CD4-positive, alpha-beta memory T cell (primary cell): ENCODE data around the gene PLAC1. TPM values are rescaled to one million over a fixed set of nuclear protein-coding genes. Genes with fewer than 3 reads are reported as not detected.

Experiments
- CTCF ChIA-PET: fragments of 350-600 bp; sonication (Branson Sonifier 250); formaldehyde crosslinking; loops from one replicate; lab custom pipeline; 2021; ENCODE audit warnings: inconsistent platforms; ENCODE audit not compliant: partially characterized antibody; lab: Charles Lee
- POLR2A ChIA-PET: fragments of 350-600 bp; sonication (Branson Sonifier 250); formaldehyde crosslinking; loops from one replicate; lab custom pipeline; 2021; ENCODE audit not compliant: partially characterized antibody; lab: Charles Lee
- DNase-seq, 5 donors: peaks; one replicate each; pipeline versions ENCODE4 v3.0.0 to v3.0.0-alpha.2; 2020 to 2022; ENCODE audit warnings: mixed read lengths in 1 of 5
- H3K27ac ChIP-seq: one replicate; pipeline ENCODE4 v1.7.0; 2013; ENCODE audit warnings: low read depth, low read length
- H3K27me3 ChIP-seq: 2 replicates; pipeline ENCODE4 v1.7.0; 2013; ENCODE audit warnings: mild to moderate bottlenecking, low read length, moderate library complexity; ENCODE audit not compliant: insufficient read depth
- H3K36me3 ChIP-seq: 2 replicates; pipeline ENCODE4 v1.7.0; 2013; ENCODE audit warnings: mild to moderate bottlenecking, low read length, moderate library complexity; ENCODE audit not compliant: insufficient read depth
- H3K4me1 ChIP-seq: 2 replicates; pipeline ENCODE4 v1.7.0; 2013; ENCODE audit warnings: mild to moderate bottlenecking, low read length, moderate library complexity; ENCODE audit not compliant: insufficient read depth
- H3K4me3 ChIP-seq, 2 donors: one replicate each; pipeline ENCODE4 v1.7.0; 2013; ENCODE audit warnings: low read length in 2 of 2, mild to moderate bottlenecking in 1 of 2
- H3K9me3 ChIP-seq, 2 donors: one replicate each; pipeline ENCODE4 v1.7.0; 2013; ENCODE audit warnings: low read length in 2 of 2, control low read depth in 1 of 2; ENCODE audit not compliant: control insufficient read depth in 1 of 2
- H3K27ac Mint-ChIP-seq, 7 donors: one replicate each; pipeline ENCODE4 v1.8.0; 2020 to 2021; ENCODE audit warnings: mixed read lengths in 7 of 7, mild to moderate bottlenecking in 6 of 7, inconsistent platforms in 3 of 7, moderate library complexity in 3 of 7
- H3K27me3 Mint-ChIP-seq, 2 donors: one replicate each; pipeline ENCODE4 v1.8.0; 2020 to 2021; ENCODE audit warnings: mixed read lengths in 2 of 2
- H3K36me3 Mint-ChIP-seq, 2 donors: one replicate each; pipeline ENCODE4 v1.8.0; 2020 to 2021; ENCODE audit warnings: mixed read lengths in 2 of 2, inconsistent platforms in 1 of 2, mild to moderate bottlenecking in 1 of 2
- H3K4me1 Mint-ChIP-seq, 4 donors: one replicate each; pipeline ENCODE4 v1.8.0; 2020 to 2021; ENCODE audit warnings: mixed read lengths in 4 of 4, mild to moderate bottlenecking in 1 of 4
- H3K4me3 Mint-ChIP-seq, 8 donors: one replicate each; pipeline ENCODE4 v1.8.0; 2020 to 2021; ENCODE audit warnings: mixed read lengths in 8 of 8, mild to moderate bottlenecking in 7 of 8, moderate library complexity in 6 of 8, inconsistent platforms in 3 of 8
- H3K9me3 Mint-ChIP-seq, 8 donors: one replicate each; pipeline ENCODE4 v1.8.0; 2020 to 2021; ENCODE audit warnings: mixed read lengths in 8 of 8, mild to moderate bottlenecking in 5 of 8, inconsistent platforms in 3 of 8, moderate library complexity in 1 of 8
- intact Hi-C: fragments of 100-400 bp; cut with micrococcal nuclease; formaldehyde crosslinking; loops from one replicate; pipeline ENCODE4 v1.15.1; 2023
- polyA plus RNA-seq, 2 donors: library from polyadenylated mRNA; unstranded; fragments of 300-500 nt; fragmentation: Illumina TruSeq; gene quantifications; one replicate each; pipeline ENCODE4 v1.2.3, GENCODE V29; 2021
- total RNA-seq, 2 experiments: library from RNA; stranded (reverse); gene quantifications; one replicate each; pipeline ENCODE4 v1.2.3, GENCODE V29; 2021

PLAC1 gene
- total and polyA plus RNA-seq, 4 experiments from 2014 or later = not detected

- Histone ChIP-seq H3K36me3 (no peaks in the 10 kb centered on the region), H3K4me1 (no peaks in the 10 kb centered on the region), H3K4me3 (no peak overlapping the region), H3K9me3 (no peaks in the 10 kb centered on the region), H3K27me3 (peaks cover 3% of the 10 kb centered on the region), H3K27ac (no peak overlapping the region)
- Mint-ChIP-seq H3K27me3 (peaks cover 4 to 10% of the 10 kb centered on the region in 2 donors), H3K9me3 (no peaks in the 10 kb centered on the region), H3K4me1 (no peaks in the 10 kb centered on the region), H3K27ac (no peak overlapping the region), H3K36me3 (no peaks in the 10 kb centered on the region), H3K4me3 (no peak overlapping the region)
- intact Hi-C loops = no loop called here
- ChIA-PET POLR2A (no interaction called here), CTCF (no interaction called here)
- DNase-seq = no peak
Measured at GRCh38 chrX:134642386-134642785, 15.9 kb downstream of the PLAC1 start.

- Histone ChIP-seq H3K4me1 (no peaks in the 10 kb centered on the region), H3K27me3 (peaks cover 3% of the 10 kb centered on the region), H3K27ac (no peak overlapping the region), H3K9me3 (no peaks in the 10 kb centered on the region), H3K4me3 (no peak overlapping the region), H3K36me3 (no peaks in the 10 kb centered on the region)
- Mint-ChIP-seq H3K27me3 (peaks cover 4 to 9% of the 10 kb centered on the region in 2 donors), H3K4me3 (no peak overlapping the region), H3K27ac (no peak overlapping the region), H3K9me3 (no peaks in the 10 kb centered on the region), H3K36me3 (no peaks in the 10 kb centered on the region), H3K4me1 (no peaks in the 10 kb centered on the region)
- DNase-seq = no peak
- ChIA-PET CTCF (no interaction called here), POLR2A (no interaction called here)
- intact Hi-C loops = no loop called here
Measured at GRCh38 chrX:134641346-134641745, 16.9 kb downstream of the PLAC1 start.

DNA sequence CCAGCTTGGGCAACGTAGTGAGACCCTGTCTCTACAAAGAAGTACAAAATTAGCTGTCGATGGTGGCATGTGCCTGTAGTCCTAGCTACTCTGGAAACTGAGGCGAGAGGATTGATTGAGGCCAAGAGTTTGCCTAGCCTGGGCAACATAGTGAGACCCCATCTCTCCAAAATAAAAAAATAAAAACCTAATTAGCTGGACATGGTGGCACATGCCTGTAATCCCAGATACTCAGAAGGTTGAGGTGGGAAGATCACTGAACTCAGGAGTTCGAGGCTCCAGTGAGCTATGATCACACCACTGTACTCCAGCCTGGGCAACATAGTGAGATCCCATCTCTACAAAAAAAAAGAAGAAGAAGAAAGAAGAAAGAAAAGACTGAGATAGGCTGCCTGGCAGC, 17.4 kb downstream of the PLAC1 start:
- H3K27ac ChIP-seq = no peak overlapping the region
- no peak overlapping the region for H3K4me3 Mint-ChIP-seq
- ChIA-PET POLR2A (no interaction called here), CTCF (no interaction called here)
- no peaks in the 10 kb centered on the region for H3K36me3 Mint-ChIP-seq
- H3K4me1 Mint-ChIP-seq = no peaks in the 10 kb centered on the region
- DNase-seq = no peak
- H3K4me3 ChIP-seq = no peak overlapping the region
- no peaks in the 10 kb centered on the region for H3K9me3 Mint-ChIP-seq
- no peaks in the 10 kb centered on the region for H3K36me3 ChIP-seq
- no peak overlapping the region for H3K27ac Mint-ChIP-seq
- H3K9me3 ChIP-seq = no peaks in the 10 kb centered on the region
- H3K4me1 ChIP-seq = no peaks in the 10 kb centered on the region
- peaks cover 3% of the 10 kb centered on the region for H3K27me3 ChIP-seq
- intact Hi-C loops = no loop called here
- H3K27me3 Mint-ChIP-seq = peaks cover 4 to 9% of the 10 kb centered on the region in 2 donors

DNA sequence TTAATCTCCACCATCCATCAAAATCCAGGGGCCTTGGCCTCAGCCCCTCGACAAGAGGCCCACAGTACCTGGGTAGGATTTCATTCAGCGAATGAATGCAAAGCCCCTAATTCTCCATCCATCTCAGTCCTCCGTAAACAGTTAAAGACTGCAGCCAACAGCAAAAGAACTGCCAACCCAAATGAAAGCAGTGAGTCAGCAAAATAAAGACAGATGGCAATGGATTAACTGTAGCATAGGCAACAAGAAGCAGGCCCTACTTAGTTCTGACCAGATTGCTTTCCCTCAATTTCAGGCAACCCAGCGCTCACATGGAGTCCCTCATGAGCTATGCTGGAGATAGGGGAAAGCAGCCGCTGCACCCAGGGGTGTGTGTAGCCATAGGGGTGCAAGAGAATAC, 21.4 kb downstream of the PLAC1 start:
- ChIA-PET CTCF (no interaction called here), POLR2A (no interaction called here)
- H3K9me3 ChIP-seq = no peaks in the 10 kb centered on the region
- H3K27ac ChIP-seq = no peak overlapping the region
- H3K27me3 Mint-ChIP-seq = peaks cover 2 to 4% of the 10 kb centered on the region in 2 donors
- H3K4me1 Mint-ChIP-seq = no peaks in the 10 kb centered on the region
- no peak overlapping the region for H3K4me3 ChIP-seq
- H3K36me3 Mint-ChIP-seq = no peaks in the 10 kb centered on the region
- intact Hi-C loops = no loop called here
- no peak overlapping the region for H3K4me3 Mint-ChIP-seq
- H3K27ac Mint-ChIP-seq = no peak overlapping the region
- DNase-seq = no peak
- H3K36me3 ChIP-seq = no peaks in the 10 kb centered on the region
- H3K4me1 ChIP-seq = no peaks in the 10 kb centered on the region
- no peaks in the 10 kb centered on the region for H3K27me3 ChIP-seq
- no peaks in the 10 kb centered on the region for H3K9me3 Mint-ChIP-seq

- no peaks in the 10 kb centered on the region for H3K9me3 ChIP-seq
- ChIA-PET CTCF (no interaction called here), POLR2A (no interaction called here)
- intact Hi-C loops = no loop called here
- H3K36me3 Mint-ChIP-seq = no peaks in the 10 kb centered on the region
- no peaks in the 10 kb centered on the region for H3K4me1 ChIP-seq
- no peak overlapping the region for H3K27ac ChIP-seq
- no peaks in the 10 kb centered on the region for H3K27me3 ChIP-seq
- peaks cover 2 to 4% of the 10 kb centered on the region in 2 donors for H3K27me3 Mint-ChIP-seq
- H3K36me3 ChIP-seq = no peaks in the 10 kb centered on the region
- H3K4me1 Mint-ChIP-seq = no peaks in the 10 kb centered on the region
- no peak overlapping the region for H3K4me3 ChIP-seq
- no peak overlapping the region for H3K4me3 Mint-ChIP-seq
- H3K27ac Mint-ChIP-seq = no peak overlapping the region
- DNase-seq = no peak
- H3K9me3 Mint-ChIP-seq = no peaks in the 10 kb centered on the region
Measured at GRCh38 chrX:134634691-134635090, 23.6 kb downstream of the PLAC1 start.

DNA sequence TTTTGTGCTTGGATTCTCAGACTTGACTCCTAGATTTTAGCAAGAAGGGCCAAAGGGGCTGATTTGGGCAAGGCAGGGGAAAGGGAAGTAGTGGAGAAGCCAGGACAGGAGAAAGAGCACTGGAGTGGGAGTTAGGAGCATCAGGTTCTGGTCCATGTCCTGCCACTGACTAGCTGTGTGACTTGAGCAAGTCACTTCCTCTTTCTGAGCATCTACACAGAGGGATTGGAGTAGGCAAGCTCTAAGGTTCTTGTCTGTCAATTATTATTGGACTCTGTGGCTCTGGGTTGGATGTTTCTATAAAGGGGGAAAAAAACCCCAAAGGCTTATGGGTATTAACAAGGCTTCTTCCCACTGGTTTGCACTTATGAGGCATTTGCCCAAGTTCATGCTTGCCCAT, 24.4 kb downstream of the PLAC1 start:
- Histone ChIP-seq H3K36me3 (no peaks in the 10 kb centered on the region), H3K9me3 (no peaks in the 10 kb centered on the region), H3K4me1 (no peaks in the 10 kb centered on the region), H3K27ac (no peak overlapping the region), H3K4me3 (no peak overlapping the region), H3K27me3 (no peaks in the 10 kb centered on the region)
- Mint-ChIP-seq H3K4me1 (no peaks in the 10 kb centered on the region), H3K27me3 (peaks cover 0 to 2% of the 10 kb centered on the region in 2 donors), H3K27ac (no peak overlapping the region), H3K36me3 (no peaks in the 10 kb centered on the region), H3K9me3 (no peaks in the 10 kb centered on the region), H3K4me3 (no peak overlapping the region)
- ChIA-PET POLR2A (no interaction called here), CTCF (no interaction called here)
- DNase-seq = no peak
- intact Hi-C loops = no loop called here

- no peak overlapping the region for H3K27ac ChIP-seq
- no peaks in the 10 kb centered on the region for H3K9me3 Mint-ChIP-seq
- no peak overlapping the region for H3K4me3 ChIP-seq
- H3K4me3 Mint-ChIP-seq = no peak overlapping the region
- H3K27me3 Mint-ChIP-seq = peaks cover 0 to 1% of the 10 kb centered on the region in 2 donors
- H3K4me1 Mint-ChIP-seq = no peaks in the 10 kb centered on the region
- H3K36me3 Mint-ChIP-seq = no peaks in the 10 kb centered on the region
- intact Hi-C loops = no loop called here
- no peak overlapping the region for H3K27ac Mint-ChIP-seq
- no peaks in the 10 kb centered on the region for H3K27me3 ChIP-seq
- H3K36me3 ChIP-seq = no peaks in the 10 kb centered on the region
- no peak for DNase-seq
- no peaks in the 10 kb centered on the region for H3K9me3 ChIP-seq
- ChIA-PET POLR2A (no interaction called here), CTCF (no interaction called here)
- no peaks in the 10 kb centered on the region for H3K4me1 ChIP-seq
Measured at GRCh38 chrX:134633394-134633793, 24.9 kb downstream of the PLAC1 start.

DNA sequence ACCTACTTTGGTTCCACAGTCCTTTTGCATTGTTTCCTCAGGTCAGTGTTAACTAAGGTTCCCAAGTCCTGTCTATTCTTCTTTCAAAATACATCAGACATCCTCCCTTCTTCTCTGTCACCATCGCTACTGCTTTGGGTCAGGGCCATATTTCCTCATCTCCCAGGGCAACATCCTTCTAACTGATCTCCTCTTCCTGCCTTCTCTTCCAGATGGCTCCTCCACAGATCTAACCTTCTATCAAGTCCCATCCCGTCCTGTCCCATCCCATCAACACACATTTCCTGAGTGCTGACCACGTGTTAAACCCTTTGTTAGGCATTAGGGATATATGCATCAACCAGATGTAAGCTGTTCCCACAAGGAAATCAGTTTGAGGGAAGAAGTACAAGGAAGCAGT, 25.9 kb downstream of the PLAC1 start:
- ChIA-PET CTCF (no interaction called here), POLR2A (no interaction called here)
- Mint-ChIP-seq H3K4me1 (no peaks in the 10 kb centered on the region), H3K36me3 (no peaks in the 10 kb centered on the region), H3K27ac (no peak overlapping the region), H3K9me3 (no peaks in the 10 kb centered on the region), H3K4me3 (no peak overlapping the region), H3K27me3 (peaks cover 0 to 1% of the 10 kb centered on the region in 2 donors)
- H3K36me3 ChIP-seq = no peaks in the 10 kb centered on the region
- no peak overlapping the region for H3K4me3 ChIP-seq
- intact Hi-C loops = no loop called here
- H3K27me3 ChIP-seq = no peaks in the 10 kb centered on the region
- no peaks in the 10 kb centered on the region for H3K4me1 ChIP-seq
- H3K9me3 ChIP-seq = no peaks in the 10 kb centered on the region
- no peak overlapping the region for H3K27ac ChIP-seq
- DNase-seq = no peak
